Measurements from ENCODE around the gene ZNF215.
"Not testable (repeated sequence)": the region's sequence is repeated elsewhere in the genome, so short reads cannot be mapped to it uniquely, and the experiment has no call there.

The ZNF215 gene

GRCh38 chr11:6926208-6927029 is at the start of gene ZNF215:
TSS of gene ZNF215 (plus strand) at chr11:6926426. CDS start at chr11:6932273, 5,847 bp downstream.
- DNase-seq: peak; percentile 40

- DNase-seq: no peak
Observed at GRCh38 chr11:6876914-6877313, 49.3 kb upstream of the ZNF215 start.

- no peak for DNase-seq
Observed at GRCh38 chr11:6882751-6883150, 43.5 kb upstream of the ZNF215 start.

- not testable (repeated sequence) for DNase-seq
Observed at GRCh38 chr11:6887711-6888110, 38.5 kb upstream of the ZNF215 start.

- DNase-seq: no peak
Observed at GRCh38 chr11:6888830-6889229, 37.4 kb upstream of the ZNF215 start.

GRCh38 chr11:6889835-6890234 is 36.4 kb upstream of the ZNF215 start:
- DNase-seq: no peak

GRCh38 chr11:6892400-6892799 is 33.8 kb upstream of the ZNF215 start, which contains the start of gene OR2D2:
TSS of gene OR2D2 (minus strand) at chr11:6892500. CDS start at chr11:6892500, 0 bp downstream.
- no peak for DNase-seq

- DNase-seq: no peak
Observed at GRCh38 chr11:6894097-6894496, 32.1 kb upstream of the ZNF215 start.

GRCh38 chr11:6895010-6895409 is 31.2 kb upstream of the ZNF215 start:
- DNase-seq: no peak

- no peak for DNase-seq
Observed at GRCh38 chr11:6898911-6899310, 27.3 kb upstream of the ZNF215 start.

GRCh38 chr11:6900327-6900999 is 25.8 kb upstream of the ZNF215 start:
- DNase-seq: no peak

GRCh38 chr11:6904804-6905203 is 21.4 kb upstream of the ZNF215 start:
- DNase-seq: not testable (repeated sequence)

GRCh38 chr11:6911378-6911777 is 14.8 kb upstream of the ZNF215 start:
- DNase-seq: no peak

- no peak for DNase-seq
Observed at GRCh38 chr11:6911948-6912347, 14.3 kb upstream of the ZNF215 start.

GRCh38 chr11:6919698-6920097 is 6.5 kb upstream of the ZNF215 start:
- DNase-seq: no peak

- no peak for DNase-seq
Observed at GRCh38 chr11:6920702-6921101, 5.5 kb upstream of the ZNF215 start, which contains the start of gene OR2D3. TSS of gene OR2D3 (plus strand) at chr11:6921002. CDS start at chr11:6921002, 0 bp downstream.

- DNase-seq: no peak
Observed at GRCh38 chr11:6925007-6925577, 1.1 kb upstream of the ZNF215 start.

- no peak for DNase-seq
Observed at GRCh38 chr11:6925636-6926207, 504 bp upstream of the ZNF215 start.

- DNase-seq: no peak
Observed at GRCh38 chr11:6927030-6927617, 898 bp downstream of the ZNF215 start.

GRCh38 chr11:6928916-6929315 is 2.7 kb downstream of the ZNF215 start:
- DNase-seq: no peak

GRCh38 chr11:6931146-6931713 is 5.0 kb downstream of the ZNF215 start:
- DNase-seq: no peak

- DNase-seq: no peak
Observed at GRCh38 chr11:6932145-6932544, 5.9 kb downstream of the ZNF215 start.

GRCh38 chr11:6941970-6942369 is 15.7 kb downstream of the ZNF215 start:
- DNase-seq: no peak
